T47D (cell line): ENCODE data around the gene OTOA.
"Not testable (repeated sequence)": the region's sequence is repeated elsewhere in the genome, so short reads cannot be mapped to it uniquely, and the experiment has no call there.

ENCODE experiments used
- DNase-seq, 2 experiments: peaks; one replicate each; pipeline versions ENCODE4 v3.0.0 to v3.0.0-alpha.2; 2011 to 2012; ENCODE audit warnings: low read depth in 1 of 2, low spot score in 1 of 2
- JUND ChIP-seq: IDR thresholded peaks from 2 replicates; pipeline ENCODE4 v1.6.1; 2012; ENCODE audit warnings: low read depth
- in situ Hi-C: cut with HindIII; loops from 2 replicates; pipeline ENCODE4 v1.10.0; 2016; ENCODE audit warnings: low sequenced_read_pairs, low pct_unique_long_range_greater_than_20kb

OTOA gene

DNA sequence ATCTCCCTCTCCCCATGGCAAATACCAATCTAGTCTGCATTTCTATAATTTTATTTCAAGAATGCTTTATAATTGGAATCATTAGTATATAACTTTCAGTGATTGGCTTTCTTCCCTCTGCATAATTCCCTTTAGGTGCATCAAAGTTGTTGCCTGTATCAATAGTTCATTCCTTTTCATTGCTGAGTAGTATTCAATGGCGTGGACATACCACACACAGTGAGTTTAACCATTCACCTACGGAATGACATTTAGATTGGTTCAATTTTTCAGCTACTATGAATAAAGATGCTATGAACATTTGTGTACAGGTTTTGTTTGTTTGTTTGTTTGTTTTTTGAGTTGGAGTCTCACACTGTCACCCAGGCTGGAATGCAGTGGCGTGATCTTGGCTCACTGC is 9.7 kb downstream of the OTOA start:
- TF ChIP-seq JUND: no peak
- in situ Hi-C loops: no loop called here
- DNase-seq: no peak

DNA sequence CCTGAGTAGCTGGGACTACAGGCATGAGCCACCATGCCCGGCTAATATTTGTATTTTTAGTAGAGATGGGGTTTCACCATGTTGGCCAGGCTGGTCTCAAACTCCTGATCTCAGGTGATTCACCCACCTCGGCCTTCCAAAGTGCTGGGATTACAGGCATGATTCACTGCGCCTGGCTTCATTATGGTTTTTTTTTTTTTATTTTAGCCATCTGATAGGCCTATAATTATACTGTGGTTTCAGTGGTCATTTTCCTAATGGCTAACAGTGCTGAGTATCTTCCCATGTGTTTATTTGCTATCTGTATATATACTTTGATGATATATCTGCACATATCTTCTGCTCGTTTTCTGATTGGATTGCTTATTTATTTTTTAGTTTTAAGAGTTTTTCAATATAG is 10.7 kb downstream of the OTOA start:
- in situ Hi-C loops, DNase-seq: not testable (repeated sequence)

DNA sequence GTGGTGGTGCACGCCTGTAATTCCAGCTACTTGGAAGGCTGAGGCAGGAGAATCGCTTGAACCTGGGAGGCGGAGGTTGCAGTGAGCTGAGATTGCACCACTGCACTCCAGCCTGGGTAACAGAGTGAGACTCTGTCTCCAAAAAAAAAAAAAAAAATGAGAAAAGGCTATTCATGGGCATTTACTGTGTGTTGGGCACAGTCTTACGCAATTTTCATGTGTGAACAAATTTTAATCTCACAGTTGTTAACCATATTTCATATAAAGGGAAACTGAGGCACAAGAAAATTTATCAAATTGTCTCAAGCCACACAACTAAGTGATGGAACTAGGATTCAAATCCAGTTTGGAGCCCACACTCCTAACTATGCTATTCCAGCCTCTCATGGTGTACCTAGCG is 16.9 kb downstream of the OTOA start:
- in situ Hi-C loops, DNase-seq: not testable (repeated sequence)

DNA sequence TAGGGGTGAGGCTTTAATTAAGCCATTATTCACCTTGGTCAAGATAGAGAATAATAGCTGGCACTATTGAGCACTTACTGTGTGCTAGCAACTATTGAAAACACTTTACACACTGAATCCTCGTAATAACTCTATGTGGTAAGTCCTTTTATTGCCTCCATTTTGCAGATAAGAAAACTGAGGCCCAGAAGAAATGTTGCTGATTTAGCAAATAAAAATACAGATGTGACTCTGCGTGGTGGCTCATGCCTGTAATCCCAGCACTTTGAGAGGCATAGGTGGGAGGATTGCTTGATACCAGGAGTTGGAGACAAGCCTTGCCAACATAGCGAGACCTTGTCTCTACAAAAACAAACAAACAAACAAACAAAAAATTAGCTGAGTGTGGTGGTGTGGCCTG is 19.4 kb downstream of the OTOA start:
- in situ Hi-C loops: no loop called here
- DNase-seq: no peak
- TF ChIP-seq JUND: no peak

GRCh38 chr16:21684199-21684598 is 20.4 kb downstream of the OTOA start:
- TF ChIP-seq JUND: no peak
- DNase-seq: peak in 1 of 2 experiments; percentile 22
- in situ Hi-C loops: no loop called here

DNA sequence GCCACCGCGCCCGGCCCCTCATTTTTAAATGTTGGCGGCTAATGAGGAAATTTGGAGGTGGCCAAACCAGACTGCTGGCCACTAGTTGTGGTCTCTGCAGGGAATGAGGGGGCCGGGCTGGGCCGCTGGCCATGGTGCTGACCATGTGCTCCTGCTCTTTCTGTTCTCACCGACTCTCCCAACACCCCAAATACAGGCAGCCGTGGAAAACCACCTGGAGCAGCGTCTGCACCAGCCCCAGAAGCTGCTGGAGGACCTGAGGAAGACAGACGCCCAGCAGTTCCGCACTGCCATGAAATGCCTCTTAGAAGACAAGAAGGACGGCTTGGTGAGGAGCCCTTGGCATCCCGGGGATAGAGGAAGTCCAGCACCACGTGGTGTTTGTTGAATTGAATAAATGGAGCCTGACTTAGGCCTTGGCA is 21.3 kb downstream of the OTOA start:
- TF ChIP-seq JUND: no peak
- DNase-seq: peak in 1 of 2 experiments; percentile 10
- in situ Hi-C loops: no loop called here

- TF ChIP-seq JUND: no peak
- no peak for DNase-seq
- in situ Hi-C loops: no loop called here
Observed at GRCh38 chr16:21689107-21689506, 25.3 kb downstream of the OTOA start.

GRCh38 chr16:21690967-21691366 is 27.2 kb downstream of the OTOA start:
- DNase-seq, in situ Hi-C loops: not testable (repeated sequence)

DNA sequence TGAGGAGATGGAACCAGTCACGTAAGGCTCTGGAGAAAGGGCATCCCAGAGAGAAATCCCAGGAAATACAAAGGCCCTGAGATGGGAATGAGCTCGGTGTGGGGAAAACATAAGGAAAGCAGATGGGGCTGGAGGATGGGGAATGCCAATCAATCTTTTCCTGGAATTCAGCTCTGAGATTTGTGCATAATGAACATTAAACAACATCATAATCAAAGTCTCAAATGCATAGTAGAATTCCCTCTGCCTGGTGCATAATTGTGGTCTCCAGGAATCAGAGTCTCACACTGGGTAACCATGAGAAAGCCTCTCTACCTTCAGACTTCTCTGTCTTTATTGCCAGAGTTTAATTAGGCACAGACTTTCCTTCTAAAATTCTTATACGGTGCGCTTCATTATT is 30.8 kb downstream of the OTOA start:
- in situ Hi-C loops: no loop called here
- no peak for DNase-seq
- TF ChIP-seq JUND: no peak

GRCh38 chr16:21697032-21697431 is 33.3 kb downstream of the OTOA start:
- no peak for DNase-seq
- TF ChIP-seq JUND: no peak
- in situ Hi-C loops: no loop called here

DNA sequence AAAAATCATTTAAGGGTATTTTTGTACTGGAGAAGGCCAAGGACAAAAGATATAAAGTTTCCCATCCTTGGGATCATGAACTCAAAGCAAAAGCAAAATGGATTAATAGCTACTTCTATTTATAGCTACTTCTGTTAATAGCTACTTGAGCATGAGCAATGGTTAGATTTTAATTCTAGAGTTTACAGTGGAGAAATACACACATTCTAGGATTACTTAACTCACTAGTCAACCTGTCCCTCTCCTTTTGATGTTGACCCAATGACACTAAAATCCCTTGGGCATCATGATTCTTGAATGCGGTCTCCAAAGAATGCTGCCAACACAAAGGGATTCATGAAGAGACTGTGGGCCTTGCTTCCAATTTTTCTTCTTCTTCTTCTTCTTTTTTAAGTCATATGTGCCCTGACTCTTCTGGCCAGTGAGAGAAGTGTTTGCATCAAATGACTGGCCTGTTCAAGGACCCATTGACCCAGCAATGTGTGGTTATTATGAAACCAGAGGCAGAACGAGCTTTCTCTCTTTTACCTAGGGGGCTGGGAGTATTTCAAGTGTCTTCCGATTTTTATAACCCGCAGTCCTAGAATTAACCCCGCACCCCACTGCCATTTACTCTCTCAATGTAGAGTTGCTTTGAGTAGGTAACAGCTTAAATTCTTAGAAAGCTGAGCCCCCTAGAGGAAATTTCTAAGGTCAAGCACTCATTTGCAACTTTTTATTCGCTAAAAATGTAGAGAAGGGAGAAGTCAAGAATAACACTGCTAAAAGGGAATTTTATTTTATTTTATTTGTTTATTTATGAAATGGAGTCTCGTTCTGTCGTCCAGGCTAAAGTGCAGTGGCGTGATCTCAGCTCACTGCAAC is 34.6 kb downstream of the OTOA start:
- no peak for TF ChIP-seq JUND
- no peak for DNase-seq
- in situ Hi-C loops: no loop called here

- in situ Hi-C loops: no loop called here
- no peak for TF ChIP-seq JUND
- no peak for DNase-seq
Observed at GRCh38 chr16:21701271-21701670, 37.5 kb downstream of the OTOA start.

- TF ChIP-seq JUND: no peak
- in situ Hi-C loops: no loop called here
- DNase-seq: no peak
Observed at GRCh38 chr16:21702276-21702675, 38.5 kb downstream of the OTOA start.

GRCh38 chr16:21703156-21703555 is 39.4 kb downstream of the OTOA start:
- in situ Hi-C loops: no loop called here
- no peak for TF ChIP-seq JUND
- no peak for DNase-seq
